Measurements from ENCODE around the gene PNRC1.
"Not testable (repeated sequence)": the region's sequence is repeated elsewhere in the genome, so short reads cannot be mapped to it uniquely, and the experiment has no call there.

Gene PNRC1

DNA sequence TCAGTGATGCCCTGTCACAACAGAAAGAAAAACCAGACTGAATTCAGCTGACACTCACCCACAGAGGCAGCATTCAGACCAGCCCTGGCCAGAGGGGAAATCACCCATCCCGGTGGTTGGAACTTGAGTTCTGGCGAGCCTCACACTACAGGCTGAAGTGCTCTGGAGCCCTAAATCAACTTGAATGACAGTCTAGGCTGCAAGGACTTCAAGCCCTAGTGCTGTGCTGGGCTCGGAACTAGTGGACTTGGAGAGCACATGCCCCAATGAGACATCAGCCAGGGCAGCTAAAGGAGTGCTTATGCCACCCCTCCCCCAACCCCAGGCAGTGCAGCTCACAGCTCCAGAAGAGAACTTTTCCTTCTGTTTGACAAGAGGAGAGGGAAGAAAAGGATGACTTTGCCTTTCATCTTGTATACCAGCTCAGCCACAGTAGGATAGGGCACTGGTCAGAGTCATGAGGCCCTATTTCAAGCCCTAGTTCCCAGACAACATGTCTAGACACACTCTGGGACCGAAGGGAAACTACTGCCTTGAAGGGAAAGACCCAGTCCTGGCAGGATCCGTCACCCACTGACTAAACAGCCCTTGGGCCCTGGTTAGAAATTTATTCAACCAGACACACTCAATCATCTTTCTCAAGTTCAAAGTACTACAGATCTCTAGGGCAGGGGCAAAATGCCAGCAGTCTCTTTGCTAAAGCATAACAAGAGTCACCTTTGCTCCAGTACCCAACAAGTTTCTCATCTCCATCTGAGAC lies 43.2 kb upstream of the PNRC1 start:
- H3K9me3 Mint-ChIP-seq, result peaks cover 25% of the 10 kb centered on the region
- TF ChIP-seq, protein P1, sequence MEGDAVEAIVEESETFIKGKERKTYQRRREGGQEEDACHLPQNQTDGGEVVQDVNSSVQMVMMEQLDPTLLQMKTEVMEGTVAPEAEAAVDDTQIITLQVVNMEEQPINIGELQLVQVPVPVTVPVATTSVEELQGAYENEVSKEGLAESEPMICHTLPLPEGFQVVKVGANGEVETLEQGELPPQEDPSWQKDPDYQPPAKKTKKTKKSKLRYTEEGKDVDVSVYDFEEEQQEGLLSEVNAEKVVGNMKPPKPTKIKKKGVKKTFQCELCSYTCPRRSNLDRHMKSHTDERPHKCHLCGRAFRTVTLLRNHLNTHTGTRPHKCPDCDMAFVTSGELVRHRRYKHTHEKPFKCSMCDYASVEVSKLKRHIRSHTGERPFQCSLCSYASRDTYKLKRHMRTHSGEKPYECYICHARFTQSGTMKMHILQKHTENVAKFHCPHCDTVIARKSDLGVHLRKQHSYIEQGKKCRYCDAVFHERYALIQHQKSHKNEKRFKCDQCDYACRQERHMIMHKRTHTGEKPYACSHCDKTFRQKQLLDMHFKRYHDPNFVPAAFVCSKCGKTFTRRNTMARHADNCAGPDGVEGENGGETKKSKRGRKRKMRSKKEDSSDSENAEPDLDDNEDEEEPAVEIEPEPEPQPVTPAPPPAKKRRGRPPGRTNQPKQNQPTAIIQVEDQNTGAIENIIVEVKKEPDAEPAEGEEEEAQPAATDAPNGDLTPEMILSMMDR (IDR thresholded peaks at IDR 0.05), result no peak
- H3K4me3 Mint-ChIP-seq, result no peak overlapping the region
- H3K27ac Mint-ChIP-seq, result no peak overlapping the region
- H3K27me3 Mint-ChIP-seq (ENCODE audit: low read depth, poor library complexity), result peaks cover 9% of the 10 kb centered on the region
- no peak for DNase-seq
- H3K36me3 Mint-ChIP-seq (ENCODE audit: low read depth), result peaks cover 9% of the 10 kb centered on the region
- peaks cover 23% of the 10 kb centered on the region for H3K4me1 Mint-ChIP-seq

DNA sequence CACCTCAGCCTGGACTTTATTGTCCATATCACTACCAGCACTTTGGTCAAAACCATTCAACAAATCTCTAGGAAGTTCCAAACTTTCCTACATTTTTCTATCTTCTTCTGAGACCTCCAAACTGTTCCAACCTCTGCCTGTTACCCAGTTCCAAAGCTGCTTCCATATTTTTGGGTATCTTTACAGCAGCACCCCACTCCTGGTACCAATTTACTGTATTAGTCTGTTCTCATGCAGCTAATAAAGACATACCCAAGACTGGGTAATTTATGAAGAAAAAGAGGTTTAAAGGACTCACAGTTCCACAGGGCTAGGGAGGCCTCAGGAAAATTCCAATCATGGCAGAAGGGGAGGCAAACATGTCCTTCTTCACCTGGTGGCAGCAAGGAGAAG lies 42.7 kb upstream of the PNRC1 start:
- H3K4me3 Mint-ChIP-seq; H3K27ac Mint-ChIP-seq; H3K27me3 Mint-ChIP-seq (ENCODE audit: low read depth, poor library complexity); H3K36me3 Mint-ChIP-seq (ENCODE audit: low read depth); DNase-seq: not testable (repeated sequence)
- Mint-ChIP-seq H3K4me1 (peaks cover 23% of the 10 kb centered on the region), H3K9me3 (peaks cover 25% of the 10 kb centered on the region)

DNA sequence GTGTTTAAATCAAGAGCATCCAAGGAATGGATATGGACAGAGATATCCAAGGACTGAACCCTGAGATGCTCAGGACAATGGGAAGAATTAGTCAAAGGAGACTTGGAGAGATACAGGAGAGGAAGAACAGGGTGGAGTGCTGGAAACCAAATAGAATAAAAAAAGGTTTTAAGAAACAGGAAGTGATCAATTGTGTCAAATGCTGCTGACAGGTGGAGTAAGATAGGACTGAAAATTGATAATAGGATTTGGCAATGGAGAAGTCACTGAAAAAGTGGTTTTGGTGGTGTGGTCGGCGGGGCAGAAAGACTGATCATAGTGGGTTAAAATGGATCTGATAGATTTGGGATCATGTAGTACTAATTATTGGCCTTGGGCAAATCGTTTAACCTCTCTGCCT lies 37.9 kb upstream of the PNRC1 start:
- DNase-seq, result no peak
- Mint-ChIP-seq H3K4me1 (peaks cover 13% of the 10 kb centered on the region), H3K27ac (no peak overlapping the region), H3K36me3 (ENCODE audit: low read depth) (peaks cover 9% of the 10 kb centered on the region), H3K4me3 (no peak overlapping the region), H3K27me3 (ENCODE audit: low read depth, poor library complexity) (peaks cover 11% of the 10 kb centered on the region), H3K9me3 (peaks cover 19% of the 10 kb centered on the region)
- TF ChIP-seq, protein P1 (IDR thresholded peaks at IDR 0.05), result no peak

GRCh38 chr6:89044328-89045010 lies 36.1 kb upstream of the PNRC1 start:
- Mint-ChIP-seq H3K36me3 (ENCODE audit: low read depth) (no peaks in the 10 kb centered on the region), H3K4me3 (no peak overlapping the region), H3K4me1 (peaks cover 18% of the 10 kb centered on the region), H3K27ac (no peak overlapping the region), H3K27me3 (ENCODE audit: low read depth, poor library complexity) (peaks cover 8% of the 10 kb centered on the region), H3K9me3 (peaks cover 4% of the 10 kb centered on the region)
- TF ChIP-seq, protein P1 (IDR thresholded peaks at IDR 0.05), result no peak
- no peak for DNase-seq

GRCh38 chr6:89045011-89045387 lies 35.6 kb upstream of the PNRC1 start:
- H3K9me3 Mint-ChIP-seq, result peaks cover 4% of the 10 kb centered on the region
- peak overlapping the region; percentile 71 for H3K27ac Mint-ChIP-seq
- no peak for DNase-seq
- H3K36me3 Mint-ChIP-seq (ENCODE audit: low read depth), result no peaks in the 10 kb centered on the region
- no peak overlapping the region for H3K4me3 Mint-ChIP-seq
- H3K27me3 Mint-ChIP-seq (ENCODE audit: low read depth, poor library complexity), result peaks cover 10% of the 10 kb centered on the region
- peaks cover 18% of the 10 kb centered on the region for H3K4me1 Mint-ChIP-seq
- TF ChIP-seq, protein P1 (IDR thresholded peaks at IDR 0.05), result no peak

GRCh38 chr6:89045576-89045975 lies 35.0 kb upstream of the PNRC1 start:
- Mint-ChIP-seq H3K9me3 (no peaks in the 10 kb centered on the region), H3K27me3 (ENCODE audit: low read depth, poor library complexity) (peaks cover 7% of the 10 kb centered on the region), H3K36me3 (ENCODE audit: low read depth) (no peaks in the 10 kb centered on the region), H3K4me3 (no peak overlapping the region), H3K4me1 (peaks cover 18% of the 10 kb centered on the region), H3K27ac (no peak overlapping the region)
- no peak for DNase-seq
- TF ChIP-seq, protein P1 (IDR thresholded peaks at IDR 0.05), result no peak
